ENCODE measurements around the gene DLGAP4.
A peak's percentile ranks its signal among the peaks of the same experiment; 100 is the strongest.

DLGAP4 gene

DNA sequence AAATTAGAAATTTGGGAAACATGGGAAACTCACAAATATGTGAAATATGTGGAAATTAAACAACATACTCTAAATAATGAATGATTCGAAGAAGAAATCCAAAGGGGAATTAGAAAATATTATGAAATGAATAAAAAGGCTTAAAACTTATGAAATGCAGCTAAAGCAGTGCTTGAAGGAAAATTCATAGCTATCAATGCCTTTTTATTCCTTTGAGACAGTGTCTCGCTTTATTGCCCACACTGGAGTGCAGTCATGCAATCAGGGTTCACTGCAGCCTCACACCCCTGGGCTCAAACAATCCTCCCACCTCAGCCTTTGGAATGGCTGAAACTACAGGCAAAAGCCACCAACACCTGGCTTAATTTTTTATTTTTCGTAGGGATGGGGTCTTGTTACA lies 259.4 kb downstream of the DLGAP4 start:
- DNase-seq (ENCODE audit: low spot score), result no peak

GRCh38 chr20:36569847-36570429 lies 263.8 kb downstream of the DLGAP4 start:
- DNase-seq (ENCODE audit: low spot score), result no peak

GRCh38 chr20:36571564-36572504 lies 265.7 kb downstream of the DLGAP4 start:
- DNase-seq (ENCODE audit: low spot score), result no peak

- no peak for DNase-seq (ENCODE audit: low spot score)
Measured at GRCh38 chr20:36572701-36573102, 266.6 kb downstream of the DLGAP4 start.

GRCh38 chr20:36573103-36573797 lies 267.1 kb downstream of the DLGAP4 start, which contains the start of gene TGIF2:
Gene TGIF2 (plus strand): TSS chr20:36573597. CDS start chr20:36578775, 5,178 bp downstream.
- peak; percentile 98 for DNase-seq (ENCODE audit: low spot score)

- DNase-seq (ENCODE audit: low spot score), result no peak
Measured at GRCh38 chr20:36573798-36574365, 267.7 kb downstream of the DLGAP4 start.

DNA sequence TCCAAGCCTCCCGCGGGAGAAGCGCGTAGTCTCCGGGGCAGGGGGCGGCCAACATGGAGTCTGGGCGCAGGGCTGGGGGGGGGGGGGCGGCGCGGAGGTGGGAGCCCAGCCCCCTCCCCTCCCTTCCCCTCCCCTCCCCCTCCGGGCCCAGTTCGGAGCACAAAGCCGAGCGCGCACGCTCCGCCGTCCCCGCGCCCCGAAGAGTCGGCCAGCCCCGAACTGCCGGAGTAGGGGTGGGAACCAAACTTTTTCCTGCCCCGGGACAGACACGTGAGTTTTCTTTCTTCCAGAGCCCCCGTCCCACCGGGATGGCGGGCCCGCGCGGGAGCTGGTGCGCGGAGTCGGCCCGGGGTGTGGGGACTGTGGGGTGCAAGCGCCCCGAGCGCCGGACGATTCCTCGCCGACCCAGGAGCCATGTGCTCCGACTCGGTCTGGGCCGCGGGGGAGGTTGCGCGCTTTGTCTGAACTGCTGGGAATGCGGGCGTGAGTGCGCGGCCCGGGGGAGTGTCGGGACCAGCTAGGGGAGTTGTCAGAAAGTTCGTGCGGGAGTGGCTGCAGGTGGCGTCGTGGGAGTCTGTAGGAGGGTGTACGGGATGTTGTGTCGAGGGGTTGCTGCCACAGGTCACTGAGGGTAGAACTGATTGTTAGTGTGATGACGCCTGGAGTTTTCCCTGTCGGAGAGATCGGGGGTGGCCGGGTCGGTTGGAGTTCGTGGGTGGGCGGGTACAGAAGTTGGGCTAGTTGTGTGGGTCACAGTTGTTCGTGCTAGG lies 268.4 kb downstream of the DLGAP4 start:
- DNase-seq (ENCODE audit: low spot score), result peak; percentile 73

DNA sequence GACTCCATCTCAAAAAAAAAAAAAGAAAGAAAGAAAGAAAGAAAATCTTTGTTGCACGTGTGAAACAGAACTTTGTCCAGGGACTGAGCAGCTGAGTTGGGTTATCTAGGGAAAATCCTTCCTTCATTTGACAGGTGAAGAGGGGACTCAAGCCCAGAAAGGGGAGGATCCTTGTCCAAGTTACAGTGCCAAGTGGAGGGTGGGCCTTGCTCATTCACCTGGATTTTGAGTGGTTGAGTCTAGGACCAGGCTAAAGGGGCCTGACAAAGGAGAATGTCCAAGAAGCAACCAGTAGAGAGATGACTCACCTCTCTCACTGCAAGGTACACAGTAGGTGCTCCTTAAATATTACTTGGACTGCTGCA lies 269.9 kb downstream of the DLGAP4 start:
- no peak for DNase-seq (ENCODE audit: low spot score)
